Activated T-helper 17 cell treated with anti-CD3 and anti-CD28 coated beads, Interleukin-2, amount 50 U/mL, for 72 hours (primary cell): ENCODE measurements around the gene DUSP16. TPM values are rescaled to one million over a fixed set of nuclear protein-coding genes. Genes with fewer than 3 reads are reported as not detected.

Experiments
- ATAC-seq: fragments of 150-1000 bp; cut with Tn5 transposase; replicated peaks from 2 replicates; pipeline ENCODE4 v1.10.0; 2021; ENCODE audit warnings: mild to moderate bottlenecking, moderate library complexity
- H3K27ac Mint-ChIP-seq: one replicate; pipeline ENCODE4 v1.8.0; 2022; ENCODE audit warnings: mixed read lengths
- H3K27me3 Mint-ChIP-seq: one replicate; pipeline ENCODE4 v1.8.0; 2022; ENCODE audit warnings: mixed read lengths
- H3K36me3 Mint-ChIP-seq: one replicate; pipeline ENCODE4 v1.8.0; 2022; ENCODE audit warnings: low read depth, mild to moderate bottlenecking, mixed read lengths
- H3K4me1 Mint-ChIP-seq: one replicate; pipeline ENCODE4 v1.8.0; 2022; ENCODE audit warnings: mixed read lengths
- H3K4me3 Mint-ChIP-seq: one replicate; pipeline ENCODE4 v1.8.0; 2022; ENCODE audit warnings: mild to moderate bottlenecking, mixed read lengths
- H3K9me3 Mint-ChIP-seq: one replicate; pipeline ENCODE4 v1.8.0; 2022; ENCODE audit warnings: mixed read lengths
- total RNA-seq, 2 donors: library from RNA; stranded (reverse); gene quantifications; one replicate each; pipeline ENCODE4 v1.2.3, GENCODE V29; 2022

DUSP16 gene
- total RNA-seq, 2 donors from 2014 or later = 68.8 to 125 TPM

- Mint-ChIP-seq H3K4me1 (peaks cover 42% of the 10 kb centered on the region), H3K27me3 (no peaks in the 10 kb centered on the region), H3K9me3 (no peaks in the 10 kb centered on the region), H3K36me3 (peaks cover 13% of the 10 kb centered on the region), H3K4me3 (peak overlapping the region; percentile 87), H3K27ac (peak overlapping the region; percentile 97)
- ATAC-seq = peak; percentile 81
Observed at GRCh38 chr12:12456637-12457036, 106.0 kb downstream of the DUSP16 start.

GRCh38 chr12:12454315-12454714, 108.3 kb downstream of the DUSP16 start:
- Mint-ChIP-seq H3K27me3 (no peaks in the 10 kb centered on the region), H3K4me1 (peaks cover 29% of the 10 kb centered on the region), H3K4me3 (no peak overlapping the region), H3K9me3 (no peaks in the 10 kb centered on the region), H3K36me3 (peaks cover 5% of the 10 kb centered on the region), H3K27ac (no peak overlapping the region)
- ATAC-seq = no peak

GRCh38 chr12:12453635-12454034, 109.0 kb downstream of the DUSP16 start:
- no peaks in the 10 kb centered on the region for H3K27me3 Mint-ChIP-seq
- ATAC-seq = no peak
- peaks cover 31% of the 10 kb centered on the region for H3K4me1 Mint-ChIP-seq
- H3K36me3 Mint-ChIP-seq = peaks cover 5% of the 10 kb centered on the region
- H3K4me3 Mint-ChIP-seq = no peak overlapping the region
- no peak overlapping the region for H3K27ac Mint-ChIP-seq
- no peaks in the 10 kb centered on the region for H3K9me3 Mint-ChIP-seq

DNA sequence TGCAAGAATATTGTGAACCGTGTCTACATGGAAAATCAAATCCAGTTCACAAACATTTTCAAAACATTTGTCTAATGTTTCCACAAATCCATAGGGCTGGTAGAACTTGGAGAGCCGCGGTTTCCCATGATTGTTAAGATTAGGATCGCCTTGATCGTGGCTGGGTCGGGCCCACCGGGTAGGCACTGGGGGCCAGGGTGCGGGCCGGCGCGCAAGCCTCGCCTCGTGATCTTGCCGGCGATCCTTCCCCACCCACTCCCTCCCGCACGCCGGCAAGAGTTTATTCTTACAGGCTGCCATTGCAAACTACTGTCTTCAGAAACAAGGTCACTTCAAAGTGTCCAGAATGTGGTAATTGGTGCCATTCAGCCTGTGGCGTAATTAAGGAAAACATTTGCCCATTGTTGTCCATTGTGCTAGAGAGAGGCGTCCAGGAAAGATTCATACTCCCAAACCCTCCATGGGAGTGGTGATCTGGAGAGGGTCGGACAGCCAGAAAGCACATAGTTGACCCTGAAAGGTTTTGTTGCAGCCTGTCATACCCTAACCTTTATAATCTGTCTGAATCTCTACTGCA, 110.2 kb downstream of the DUSP16 start:
- peaks cover 24% of the 10 kb centered on the region for H3K4me1 Mint-ChIP-seq
- H3K27me3 Mint-ChIP-seq = no peaks in the 10 kb centered on the region
- peaks cover 5% of the 10 kb centered on the region for H3K36me3 Mint-ChIP-seq
- no peak overlapping the region for H3K27ac Mint-ChIP-seq
- H3K4me3 Mint-ChIP-seq = no peak overlapping the region
- no peak for ATAC-seq
- no peaks in the 10 kb centered on the region for H3K9me3 Mint-ChIP-seq

DNA sequence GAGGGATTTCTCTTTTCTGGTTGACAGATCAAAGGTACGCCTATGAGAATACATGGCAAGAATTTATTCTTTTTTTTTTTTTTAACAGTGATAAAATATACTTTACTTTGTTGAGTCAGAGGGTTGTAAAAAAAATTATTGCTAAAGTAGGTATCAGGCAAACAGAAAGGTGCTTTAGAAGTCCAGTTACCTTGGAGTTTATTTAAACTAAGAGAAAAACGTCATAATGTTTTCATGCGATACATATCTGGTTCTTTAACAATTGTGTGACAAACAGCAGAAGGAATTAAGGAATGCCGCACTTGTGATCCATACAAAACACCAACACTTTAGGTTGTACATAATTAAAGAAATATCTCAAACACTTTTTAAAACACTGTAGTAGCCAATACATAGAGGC, 111.6 kb downstream of the DUSP16 start:
- H3K4me1 Mint-ChIP-seq = peaks cover 29% of the 10 kb centered on the region
- H3K9me3 Mint-ChIP-seq = no peaks in the 10 kb centered on the region
- no peak overlapping the region for H3K4me3 Mint-ChIP-seq
- H3K27me3 Mint-ChIP-seq = no peaks in the 10 kb centered on the region
- no peak for ATAC-seq
- no peak overlapping the region for H3K27ac Mint-ChIP-seq
- no peaks in the 10 kb centered on the region for H3K36me3 Mint-ChIP-seq

GRCh38 chr12:12450043-12450471, 112.6 kb downstream of the DUSP16 start:
- ATAC-seq = no peak
- no peaks in the 10 kb centered on the region for H3K9me3 Mint-ChIP-seq
- no peak overlapping the region for H3K4me3 Mint-ChIP-seq
- H3K4me1 Mint-ChIP-seq = peaks cover 26% of the 10 kb centered on the region
- no peaks in the 10 kb centered on the region for H3K27me3 Mint-ChIP-seq
- no peaks in the 10 kb centered on the region for H3K36me3 Mint-ChIP-seq
- peak overlapping the region; percentile 72 for H3K27ac Mint-ChIP-seq

DNA sequence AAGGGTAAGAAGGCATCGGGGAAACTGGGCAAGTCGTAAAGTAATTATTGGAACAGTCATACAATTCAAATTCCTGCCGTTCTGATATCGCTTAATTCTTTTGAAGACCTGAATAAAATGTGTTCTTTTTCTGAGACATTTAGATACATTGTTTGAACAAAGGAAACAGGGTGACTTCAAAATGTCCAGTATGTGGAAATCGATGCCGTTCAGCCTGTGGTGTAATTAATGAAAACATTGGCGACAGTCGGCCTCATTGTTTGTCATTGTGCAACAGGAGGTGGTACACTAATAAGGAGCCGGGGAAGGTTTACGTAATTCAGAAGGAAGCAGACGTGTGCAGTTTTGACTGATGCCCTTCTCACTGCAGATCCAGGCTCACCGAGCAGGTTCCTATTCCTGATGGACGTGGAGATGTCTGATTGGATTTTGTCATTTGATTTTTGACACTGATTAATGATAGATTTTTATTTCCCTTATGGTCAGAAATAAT, 113.1 kb downstream of the DUSP16 start:
- Mint-ChIP-seq H3K36me3 (no peaks in the 10 kb centered on the region), H3K4me1 (peaks cover 24% of the 10 kb centered on the region), H3K27ac (peak overlapping the region; percentile 72), H3K27me3 (no peaks in the 10 kb centered on the region), H3K9me3 (no peaks in the 10 kb centered on the region), H3K4me3 (no peak overlapping the region)
- no peak for ATAC-seq

GRCh38 chr12:12447837-12448236, 114.8 kb downstream of the DUSP16 start:
- ATAC-seq = no peak
- peaks cover 2% of the 10 kb centered on the region for H3K36me3 Mint-ChIP-seq
- H3K27ac Mint-ChIP-seq = no peak overlapping the region
- peak overlapping the region; percentile 27 for H3K4me3 Mint-ChIP-seq
- H3K9me3 Mint-ChIP-seq = no peaks in the 10 kb centered on the region
- H3K27me3 Mint-ChIP-seq = no peaks in the 10 kb centered on the region
- peaks cover 28% of the 10 kb centered on the region for H3K4me1 Mint-ChIP-seq

GRCh38 chr12:12447236-12447635, 115.4 kb downstream of the DUSP16 start:
- Mint-ChIP-seq H3K4me1 (peaks cover 34% of the 10 kb centered on the region), H3K27ac (peak overlapping the region; percentile 57), H3K36me3 (peaks cover 8% of the 10 kb centered on the region), H3K4me3 (peak overlapping the region; percentile 27), H3K9me3 (no peaks in the 10 kb centered on the region), H3K27me3 (no peaks in the 10 kb centered on the region)
- ATAC-seq = no peak

DNA sequence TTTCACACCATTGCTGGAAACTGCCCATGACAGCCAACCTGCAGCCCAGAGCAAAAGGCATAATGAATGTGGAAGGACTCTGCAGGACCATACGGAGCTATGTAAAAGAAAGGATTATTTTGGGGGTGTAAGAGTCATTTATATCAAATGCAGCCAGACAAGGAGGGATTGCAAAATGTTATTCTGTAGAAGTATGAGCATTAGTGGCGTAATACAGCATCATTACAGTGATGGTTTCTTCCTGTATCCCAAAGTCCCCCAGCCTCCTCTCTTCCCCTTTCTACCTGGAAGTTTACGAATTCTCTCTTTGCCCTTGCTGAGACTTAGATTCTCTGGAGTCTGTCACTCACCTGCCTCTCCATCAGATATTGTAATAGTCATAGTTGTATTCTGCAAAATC, 115.9 kb downstream of the DUSP16 start:
- peak overlapping the region; percentile 57 for H3K27ac Mint-ChIP-seq
- H3K9me3 Mint-ChIP-seq = no peaks in the 10 kb centered on the region
- ATAC-seq = no peak
- no peaks in the 10 kb centered on the region for H3K27me3 Mint-ChIP-seq
- H3K36me3 Mint-ChIP-seq = peaks cover 13% of the 10 kb centered on the region
- peak overlapping the region; percentile 27 for H3K4me3 Mint-ChIP-seq
- H3K4me1 Mint-ChIP-seq = peaks cover 39% of the 10 kb centered on the region

- H3K27ac Mint-ChIP-seq = peak overlapping the region; percentile 47
- H3K9me3 Mint-ChIP-seq = no peaks in the 10 kb centered on the region
- no peaks in the 10 kb centered on the region for H3K27me3 Mint-ChIP-seq
- no peak for ATAC-seq
- peaks cover 17% of the 10 kb centered on the region for H3K36me3 Mint-ChIP-seq
- H3K4me1 Mint-ChIP-seq = peaks cover 48% of the 10 kb centered on the region
- H3K4me3 Mint-ChIP-seq = no peak overlapping the region
Observed at GRCh38 chr12:12445882-12446181, 116.8 kb downstream of the DUSP16 start.

DNA sequence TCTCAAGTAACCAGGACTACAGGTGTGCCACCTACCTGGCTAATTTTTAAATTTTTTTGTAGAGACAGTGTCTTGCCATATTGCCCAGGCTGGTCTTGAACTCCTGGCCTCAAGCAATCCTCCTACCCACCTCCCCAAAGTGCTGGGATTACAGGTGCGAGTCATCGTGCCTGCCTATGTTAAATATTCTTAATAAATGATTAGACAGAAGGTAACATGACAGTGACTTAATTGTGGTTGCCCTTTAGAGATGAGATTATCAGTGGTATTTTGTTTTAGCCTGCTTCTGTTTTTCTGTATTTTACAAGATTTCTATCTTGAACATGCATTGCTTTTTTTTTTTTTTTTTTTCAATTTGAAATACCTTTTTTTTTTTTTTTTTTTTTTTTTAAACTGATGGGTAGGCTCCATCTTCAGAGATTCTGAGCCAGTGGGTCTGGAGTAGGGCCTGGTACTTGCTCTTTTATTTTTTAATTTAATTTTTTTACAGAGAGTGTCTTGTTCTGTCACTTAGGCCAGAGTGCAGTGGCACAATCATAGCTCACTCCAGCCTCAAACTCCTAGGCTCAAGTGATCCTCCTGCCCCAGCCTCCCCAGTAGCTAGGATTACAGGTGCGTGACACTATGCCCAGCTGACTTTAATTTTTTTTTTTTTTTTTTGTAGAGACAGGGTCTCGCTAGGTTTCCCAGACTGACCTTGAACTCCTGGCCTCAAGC, 117.3 kb downstream of the DUSP16 start:
- H3K27me3 Mint-ChIP-seq = no peaks in the 10 kb centered on the region

DNA sequence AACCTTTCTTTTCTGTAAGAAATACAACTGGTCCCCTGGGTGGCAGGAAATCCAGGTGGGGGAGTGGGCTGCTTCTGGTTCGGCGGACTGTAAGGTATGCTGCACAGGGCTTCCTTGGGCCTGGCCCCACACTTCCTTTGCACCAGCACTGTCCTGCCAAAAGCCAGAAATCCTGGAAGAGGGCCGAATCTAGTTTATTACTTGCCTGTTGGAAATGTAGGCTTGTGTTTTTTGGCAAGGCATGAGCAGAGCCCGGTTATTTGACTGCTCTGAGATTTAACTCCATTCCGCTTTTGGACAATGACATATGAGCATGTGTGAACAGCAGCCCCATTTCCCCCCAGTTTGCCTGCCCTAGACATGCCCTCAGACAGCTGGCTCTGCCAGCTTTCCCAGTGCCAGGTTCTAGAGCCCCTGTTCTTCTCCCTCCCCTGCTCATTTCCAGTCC, 119.2 kb downstream of the DUSP16 start:
- Mint-ChIP-seq H3K4me1 (peaks cover 60% of the 10 kb centered on the region), H3K4me3 (peak overlapping the region; percentile 74), H3K27me3 (no peaks in the 10 kb centered on the region), H3K36me3 (peaks cover 32% of the 10 kb centered on the region), H3K9me3 (no peaks in the 10 kb centered on the region), H3K27ac (peak overlapping the region; percentile 97)
- no peak for ATAC-seq

More for the DNA sequence above, 117.3 kb downstream of the DUSP16 start:
- ATAC-seq = no peak
- peaks cover 22% of the 10 kb centered on the region for H3K36me3 Mint-ChIP-seq
- H3K4me1 Mint-ChIP-seq = peaks cover 53% of the 10 kb centered on the region
- H3K27ac Mint-ChIP-seq = peak overlapping the region; percentile 97
- no peaks in the 10 kb centered on the region for H3K9me3 Mint-ChIP-seq
- no peak overlapping the region for H3K4me3 Mint-ChIP-seq

GRCh38 chr12:12442548-12443071, 120.1 kb downstream of the DUSP16 start:
- Mint-ChIP-seq H3K27me3 (no peaks in the 10 kb centered on the region), H3K4me1 (peaks cover 63% of the 10 kb centered on the region), H3K27ac (peak overlapping the region; percentile 97), H3K36me3 (peaks cover 41% of the 10 kb centered on the region), H3K9me3 (no peaks in the 10 kb centered on the region), H3K4me3 (peak overlapping the region; percentile 74)
- peak; percentile 14 for ATAC-seq

DNA sequence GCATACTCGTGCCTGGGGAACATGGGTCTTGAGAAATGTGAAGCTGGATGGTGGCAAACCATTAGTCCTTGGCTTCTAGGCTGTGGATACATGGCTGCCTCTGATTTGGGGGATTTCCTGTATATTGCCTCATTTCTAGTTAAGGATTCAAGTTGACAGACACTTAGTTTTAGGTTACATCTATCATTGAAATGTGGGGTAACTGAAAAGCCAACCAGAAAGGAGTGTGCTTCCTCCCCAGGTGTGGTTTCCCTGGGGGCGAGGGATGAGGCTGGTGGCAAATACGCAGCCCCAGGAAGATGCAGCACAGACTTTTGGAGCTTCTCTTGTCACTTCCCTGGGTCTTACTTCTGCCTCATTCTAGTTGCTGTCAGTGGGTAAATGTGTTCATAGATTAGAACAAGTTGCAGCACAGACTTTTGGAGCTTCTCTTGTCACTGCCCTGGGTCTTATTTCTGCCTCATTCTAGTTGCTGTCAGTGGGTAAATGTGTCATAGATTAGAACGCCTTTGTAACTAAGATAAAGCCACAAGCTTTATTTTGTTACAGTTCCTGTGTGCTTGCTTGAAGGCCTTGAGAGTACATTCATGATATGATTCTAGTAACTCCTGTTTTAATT, 120.7 kb downstream of the DUSP16 start:
- Mint-ChIP-seq H3K4me3 (peak overlapping the region; percentile 74), H3K27me3 (no peaks in the 10 kb centered on the region), H3K36me3 (peaks cover 47% of the 10 kb centered on the region), H3K9me3 (peaks cover 5% of the 10 kb centered on the region), H3K4me1 (peaks cover 63% of the 10 kb centered on the region), H3K27ac (peak overlapping the region; percentile 97)
- ATAC-seq = peak; percentile 71
